Measurements from ENCODE around the gene MMP23B. TPM values are rescaled to one million over a fixed set of nuclear protein-coding genes. Genes with fewer than 3 reads are reported as not detected.
A peak's percentile ranks its signal among the peaks of the same experiment; 100 is the strongest.
"Not testable (repeated sequence)": the region's sequence is repeated elsewhere in the genome, so short reads cannot be mapped to it uniquely, and the experiment has no call there.

MMP23B gene
- 1 to 10 TPM in 2 of 3 donors, under 1 TPM in 1; 0.98 to 1.3 (median 1.0) TPM for total RNA-seq

DNA sequence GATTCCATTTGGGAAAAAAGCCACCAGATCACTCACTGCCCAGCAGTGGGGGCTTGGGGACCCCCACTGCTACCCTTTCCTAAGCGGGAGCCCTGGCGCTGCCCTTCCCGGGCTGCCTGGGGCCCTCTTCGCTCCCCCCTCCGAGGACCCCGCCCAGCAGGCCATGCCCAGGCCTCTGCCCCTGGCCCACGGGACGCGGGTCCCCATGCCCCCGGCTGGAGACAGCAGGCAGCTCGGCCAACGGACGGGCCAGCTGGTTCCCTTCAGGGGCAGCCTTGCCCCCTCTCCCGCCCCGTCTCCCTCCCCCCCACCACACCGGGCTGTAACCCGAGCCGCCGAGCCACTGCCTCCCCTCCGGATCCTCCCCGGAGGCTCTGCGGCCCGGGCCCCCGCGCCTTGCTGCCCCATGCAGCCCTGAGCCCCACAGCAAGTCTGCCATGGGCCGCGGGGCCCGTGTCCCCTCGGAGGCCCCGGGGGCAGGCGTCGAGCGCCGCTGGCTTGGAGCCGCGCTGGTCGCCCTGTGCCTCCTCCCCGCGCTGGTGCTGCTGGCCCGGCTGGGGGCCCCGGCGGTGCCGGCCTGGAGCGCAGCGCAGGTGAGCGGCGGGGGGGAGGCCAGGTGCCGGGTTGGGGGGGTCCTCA is at the start of gene MMP23B:
MMP23B (plus strand) TSS at position 392 of the 639 bp plus-strand sequence; CDS start at position 438, 46 bp downstream.
- peaks cover 4% of the 10 kb centered on the region for H3K27me3 Mint-ChIP-seq (ENCODE audit: low read depth)
- peaks cover 4% of the 10 kb centered on the region for H3K4me1 Mint-ChIP-seq (ENCODE audit: low read depth)
- peak within 1 kb of the TSS; percentile 58 for H3K4me3 Mint-ChIP-seq
- DNase-seq = no peak
- no peak for ATAC-seq
- H3K9me3 Mint-ChIP-seq = no peaks in the 10 kb centered on the region
- no peaks in the 10 kb centered on the region for H3K36me3 Mint-ChIP-seq (ENCODE audit: insufficient read depth)

DNA sequence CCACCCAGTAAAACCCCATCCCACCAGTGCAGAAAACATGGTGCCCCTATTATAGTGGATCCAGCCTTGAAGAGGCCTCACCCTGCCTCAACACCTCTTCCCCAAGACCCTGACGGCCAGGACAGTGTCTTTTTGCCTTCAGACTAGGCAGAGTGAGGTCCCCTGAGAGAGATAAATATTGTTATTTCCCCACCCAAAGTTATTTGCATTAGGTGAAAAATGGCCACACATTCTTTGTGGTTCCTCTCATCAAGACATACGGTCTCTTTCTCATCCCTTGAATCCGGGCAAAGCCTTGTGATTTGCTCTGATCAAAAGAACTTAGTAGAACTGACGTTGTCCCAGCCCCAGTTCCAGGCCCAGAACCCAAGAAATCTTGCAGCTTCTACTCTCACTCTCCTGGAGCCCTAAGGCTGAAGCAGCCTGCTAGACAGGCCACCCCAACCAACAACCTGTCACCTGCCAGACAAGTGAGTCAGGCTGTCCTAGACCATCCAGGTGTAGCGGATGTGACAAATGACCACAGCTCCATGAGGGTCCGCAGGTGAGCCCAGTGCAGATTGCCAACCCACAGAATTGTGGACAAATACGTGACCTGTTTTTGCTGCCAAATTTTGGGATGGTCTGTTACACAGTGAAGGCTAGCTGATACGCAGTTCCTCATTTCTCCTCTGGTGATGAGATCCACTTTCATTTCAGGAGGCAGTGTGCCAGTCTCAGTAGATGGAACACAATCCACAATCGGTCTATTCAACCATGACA is 49.2 kb upstream of the MMP23B start:
- no peaks in the 10 kb centered on the region for H3K9me3 Mint-ChIP-seq
- no peaks in the 10 kb centered on the region for H3K4me1 Mint-ChIP-seq (ENCODE audit: low read depth)
- peaks cover 30% of the 10 kb centered on the region for H3K27me3 Mint-ChIP-seq (ENCODE audit: low read depth)
- ATAC-seq (no peak), DNase-seq (no peak)
- no peak overlapping the region for H3K4me3 Mint-ChIP-seq
- no peaks in the 10 kb centered on the region for H3K36me3 Mint-ChIP-seq (ENCODE audit: insufficient read depth)

DNA sequence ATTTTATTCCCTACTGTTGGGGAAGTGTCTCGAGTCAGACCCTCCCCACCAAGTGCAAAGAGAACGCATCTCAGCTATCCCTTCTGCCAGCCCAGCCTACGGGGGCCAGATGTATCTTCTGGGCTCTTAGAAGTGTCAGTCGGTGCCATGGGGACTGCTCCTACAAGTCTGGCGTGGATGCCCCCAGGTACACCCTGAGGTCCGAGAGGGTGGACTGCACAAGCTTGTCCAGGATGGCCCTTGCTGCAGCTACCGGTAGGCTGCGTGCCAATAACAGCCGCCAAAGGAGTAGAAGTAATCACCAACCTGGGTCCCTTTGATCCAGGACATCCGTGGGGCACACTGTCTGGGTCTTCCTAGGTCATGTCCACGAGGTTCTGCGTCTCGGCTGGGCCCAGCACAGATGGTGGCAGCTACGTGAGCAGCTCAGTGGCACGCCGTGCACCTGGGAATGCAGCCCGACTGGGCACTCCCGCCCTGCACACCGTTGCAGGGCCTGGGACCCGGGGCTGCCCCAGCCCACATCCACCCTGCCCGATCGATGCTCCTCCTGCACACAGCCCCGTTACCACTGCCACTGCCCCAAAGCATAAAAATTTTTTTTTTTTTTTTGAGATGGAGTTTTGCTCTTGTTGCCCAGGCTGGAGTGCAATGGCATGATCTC is 48.5 kb upstream of the MMP23B start:
- Mint-ChIP-seq H3K4me1 (ENCODE audit: low read depth) (no peaks in the 10 kb centered on the region), H3K9me3 (no peaks in the 10 kb centered on the region), H3K27me3 (ENCODE audit: low read depth) (peaks cover 31% of the 10 kb centered on the region), H3K4me3 (no peak overlapping the region), H3K36me3 (ENCODE audit: insufficient read depth) (no peaks in the 10 kb centered on the region)
- DNase-seq (no peak), ATAC-seq (no peak)

DNA sequence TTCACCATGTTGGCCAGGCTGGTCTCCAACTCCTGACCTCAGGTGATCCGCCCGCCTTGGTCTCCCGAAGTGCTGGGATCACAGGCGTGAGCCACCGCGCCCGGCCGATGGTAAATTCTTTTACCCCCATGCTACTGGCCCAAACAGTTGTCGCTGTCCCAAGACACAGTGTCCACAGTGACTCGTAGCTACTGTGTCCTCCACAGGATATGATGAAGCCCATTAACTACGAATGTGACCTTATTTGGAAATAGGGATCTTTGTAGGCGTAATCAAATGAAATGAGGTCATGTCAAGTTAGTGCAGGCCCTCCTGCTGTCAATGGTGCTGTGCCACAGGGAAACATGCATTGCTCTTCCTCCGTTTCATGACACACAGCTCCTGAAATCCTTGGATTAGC is 40.5 kb upstream of the MMP23B start:
- H3K36me3 Mint-ChIP-seq (ENCODE audit: insufficient read depth) = no peaks in the 10 kb centered on the region
- H3K27me3 Mint-ChIP-seq (ENCODE audit: low read depth) = peaks cover 10% of the 10 kb centered on the region
- DNase-seq (no peak), ATAC-seq (no peak)
- H3K4me1 Mint-ChIP-seq (ENCODE audit: low read depth) = no peaks in the 10 kb centered on the region
- no peak overlapping the region for H3K4me3 Mint-ChIP-seq
- H3K9me3 Mint-ChIP-seq = no peaks in the 10 kb centered on the region

DNA sequence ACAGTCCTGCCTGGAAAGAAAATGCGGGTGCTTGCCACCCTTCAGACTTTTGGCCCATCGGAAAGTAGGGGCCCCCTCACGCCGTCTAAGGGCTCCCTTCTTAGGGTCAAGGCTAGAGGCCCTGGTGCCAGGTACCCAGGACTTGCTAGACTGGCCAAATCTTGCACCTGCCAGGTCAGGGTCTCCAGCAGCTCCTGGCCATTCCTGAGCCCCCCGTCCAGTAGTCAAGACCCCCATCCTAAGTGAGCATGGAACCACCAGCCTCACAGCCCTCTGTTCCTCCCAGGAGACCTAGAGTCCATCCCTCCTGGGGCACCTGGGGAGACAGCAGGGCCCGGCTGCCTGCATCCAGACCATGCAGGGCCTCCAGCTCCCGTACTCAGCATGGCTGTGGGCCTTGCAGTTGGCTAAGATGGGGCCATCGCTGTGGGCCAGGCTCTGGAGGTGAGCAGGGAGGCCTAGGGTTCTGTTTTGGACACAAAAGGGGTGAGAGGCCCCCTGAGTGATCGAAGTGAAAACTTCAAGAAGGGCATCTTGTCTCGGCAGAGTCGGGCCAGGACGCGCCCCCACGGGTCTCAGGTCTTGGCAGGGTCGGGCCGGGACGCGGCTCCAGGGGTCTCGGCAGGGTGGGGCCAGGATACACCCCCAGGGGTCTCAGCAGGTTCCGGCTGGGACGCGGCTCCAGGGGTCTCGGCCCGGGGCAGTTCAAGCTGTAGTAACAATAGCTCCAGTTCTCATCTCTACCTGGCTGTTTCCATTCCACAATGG is 38.0 kb upstream of the MMP23B start:
- DNase-seq (no peak), ATAC-seq (no peak)
- Mint-ChIP-seq H3K9me3 (no peaks in the 10 kb centered on the region), H3K27me3 (ENCODE audit: low read depth) (peaks cover 12% of the 10 kb centered on the region), H3K4me3 (no peak overlapping the region), H3K4me1 (ENCODE audit: low read depth) (peaks cover 7% of the 10 kb centered on the region), H3K36me3 (ENCODE audit: insufficient read depth) (no peaks in the 10 kb centered on the region)

DNA sequence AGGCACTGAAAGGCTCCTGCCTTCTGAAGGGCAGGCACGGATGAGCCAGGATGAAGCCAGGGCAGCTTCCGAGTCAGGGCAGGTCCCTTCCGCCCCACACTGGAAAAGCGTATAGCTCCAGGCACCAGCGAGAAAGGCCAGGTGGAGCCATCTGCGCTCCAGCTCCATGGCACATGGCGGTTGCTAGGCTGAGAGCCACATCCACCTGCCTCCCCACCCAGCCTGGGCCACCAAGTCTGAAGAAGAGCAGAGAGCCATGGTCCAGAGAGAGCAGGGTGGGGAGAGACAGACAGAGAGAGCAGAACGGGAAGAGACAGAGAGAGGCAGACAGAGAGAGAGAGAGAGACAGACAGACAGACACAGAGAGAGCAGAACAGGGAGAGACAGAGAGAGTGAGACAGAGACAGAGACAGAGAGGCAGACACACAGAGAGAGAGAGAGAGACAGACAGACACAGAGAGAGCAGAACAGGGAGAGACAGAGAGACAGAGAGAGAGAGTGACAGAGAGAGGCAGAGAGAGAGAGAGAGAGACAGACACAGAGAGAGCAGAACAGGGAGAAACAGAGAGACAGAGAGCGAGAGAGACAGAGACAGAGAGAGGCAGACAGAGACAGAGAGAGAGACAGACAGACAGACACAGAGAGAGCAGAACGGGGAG is 37.2 kb upstream of the MMP23B start:
- ATAC-seq = no peak
- Mint-ChIP-seq H3K4me1 (ENCODE audit: low read depth) (peaks cover 9% of the 10 kb centered on the region), H3K27me3 (ENCODE audit: low read depth) (peaks cover 10% of the 10 kb centered on the region), H3K9me3 (no peaks in the 10 kb centered on the region), H3K36me3 (ENCODE audit: insufficient read depth) (no peaks in the 10 kb centered on the region), H3K4me3 (no peak overlapping the region)
- DNase-seq = no peak

DNA sequence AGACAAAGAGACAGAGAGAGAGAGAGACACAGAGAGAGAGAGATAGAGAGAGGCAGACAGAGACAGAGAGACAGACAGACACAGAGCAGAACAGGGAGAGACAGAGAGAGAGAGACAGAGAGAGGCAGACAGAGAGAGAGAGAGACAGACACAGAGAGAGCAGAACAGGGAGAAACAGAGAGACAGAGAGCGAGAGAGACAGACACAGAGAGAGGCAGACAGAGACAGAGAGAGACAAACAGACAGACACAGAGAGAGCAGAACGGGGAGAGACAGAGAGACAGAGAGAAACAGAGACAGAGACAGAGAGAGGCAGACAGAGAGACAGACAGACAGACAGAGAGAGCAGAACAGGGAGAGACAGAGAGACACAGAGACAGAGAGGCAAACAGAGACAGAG is 36.6 kb upstream of the MMP23B start:
- H3K36me3 Mint-ChIP-seq (ENCODE audit: insufficient read depth); H3K27me3 Mint-ChIP-seq (ENCODE audit: low read depth); H3K9me3 Mint-ChIP-seq: not testable (repeated sequence)

DNA sequence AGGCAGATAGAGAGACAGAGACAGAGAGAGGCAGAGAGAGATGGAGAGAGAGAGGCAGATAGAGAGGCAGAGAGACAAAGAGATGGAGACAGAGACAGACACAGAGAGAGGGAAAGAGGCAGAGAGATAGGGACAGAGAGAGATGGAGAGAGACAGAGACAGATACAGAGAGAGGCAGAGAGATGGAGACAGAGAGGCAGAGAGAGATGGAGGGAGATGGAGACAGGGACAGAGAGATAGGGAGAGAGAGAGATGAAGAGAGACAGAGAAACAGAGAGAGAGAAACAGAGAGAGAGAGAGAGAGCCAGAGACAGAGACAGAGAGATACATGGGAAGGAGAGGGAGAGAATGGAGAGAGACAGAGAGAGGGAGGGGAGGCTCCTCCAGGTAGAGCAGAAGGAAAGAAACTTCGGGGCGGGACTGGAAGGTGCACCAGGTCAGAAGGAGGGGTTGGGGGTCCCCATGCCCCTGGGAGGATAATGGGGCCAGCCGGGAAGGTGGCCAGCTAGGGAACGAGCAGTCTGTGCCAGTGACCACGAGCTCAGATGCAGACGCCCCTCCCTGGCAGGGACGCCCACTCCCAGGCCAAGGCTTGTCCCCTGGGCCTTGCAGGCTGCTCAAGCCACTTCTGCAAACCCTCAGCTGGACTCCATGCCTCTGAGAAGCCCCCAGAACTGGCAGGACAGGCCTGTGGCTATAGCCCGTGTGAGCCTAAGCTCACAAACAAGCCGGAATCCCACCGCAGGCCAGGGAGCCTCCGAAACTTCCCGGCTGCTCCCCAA is 35.3 kb upstream of the MMP23B start:
- Mint-ChIP-seq H3K9me3 (no peaks in the 10 kb centered on the region), H3K36me3 (ENCODE audit: insufficient read depth) (no peaks in the 10 kb centered on the region), H3K4me1 (ENCODE audit: low read depth) (peaks cover 11% of the 10 kb centered on the region), H3K4me3 (no peak overlapping the region), H3K27me3 (ENCODE audit: low read depth) (peaks cover 9% of the 10 kb centered on the region)
- no peak for ATAC-seq
- no peak for DNase-seq

More for the DNA sequence above, 36.6 kb upstream of the MMP23B start:
- not testable (repeated sequence) for DNase-seq; H3K4me1 Mint-ChIP-seq (ENCODE audit: low read depth); ATAC-seq; H3K4me3 Mint-ChIP-seq

DNA sequence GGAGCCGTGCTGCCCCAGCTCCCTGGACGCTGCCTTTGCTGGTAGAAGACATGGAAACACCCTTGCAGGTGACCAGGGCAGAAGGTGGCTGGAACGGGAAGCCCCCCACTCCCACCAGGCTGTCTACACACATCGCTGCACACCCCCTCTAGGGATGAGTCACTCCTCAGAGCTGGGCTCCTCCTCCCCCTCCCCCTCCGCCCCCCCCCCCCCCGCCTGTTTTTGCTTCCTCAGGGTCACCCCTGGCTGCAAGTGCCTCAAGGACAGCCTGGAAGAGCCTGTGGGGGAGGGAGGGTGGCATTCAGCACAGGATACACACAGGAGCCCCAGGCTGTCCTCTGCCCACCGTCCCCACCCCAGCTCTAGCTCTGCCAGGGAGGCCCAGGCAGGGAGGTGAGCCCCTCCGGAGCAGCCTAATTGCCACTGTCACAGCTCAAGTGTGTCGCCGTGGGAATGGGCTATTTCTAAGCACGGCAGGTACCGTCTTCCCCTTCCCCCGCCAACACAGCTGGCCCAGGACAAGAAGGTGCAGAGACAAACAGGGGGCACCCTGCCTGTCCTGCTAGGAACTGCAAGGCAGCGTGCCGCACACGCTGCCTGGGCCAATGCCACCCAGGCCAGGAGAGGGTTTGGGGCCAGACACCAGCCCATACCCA is 34.6 kb upstream of the MMP23B start:
- ATAC-seq (peak; percentile 27 to 39), DNase-seq (no peak)
- peaks cover 11% of the 10 kb centered on the region for H3K4me1 Mint-ChIP-seq (ENCODE audit: low read depth)
- H3K27me3 Mint-ChIP-seq (ENCODE audit: low read depth) = peaks cover 9% of the 10 kb centered on the region
- no peak overlapping the region for H3K4me3 Mint-ChIP-seq
- H3K36me3 Mint-ChIP-seq (ENCODE audit: insufficient read depth) = no peaks in the 10 kb centered on the region
- no peaks in the 10 kb centered on the region for H3K9me3 Mint-ChIP-seq

DNA sequence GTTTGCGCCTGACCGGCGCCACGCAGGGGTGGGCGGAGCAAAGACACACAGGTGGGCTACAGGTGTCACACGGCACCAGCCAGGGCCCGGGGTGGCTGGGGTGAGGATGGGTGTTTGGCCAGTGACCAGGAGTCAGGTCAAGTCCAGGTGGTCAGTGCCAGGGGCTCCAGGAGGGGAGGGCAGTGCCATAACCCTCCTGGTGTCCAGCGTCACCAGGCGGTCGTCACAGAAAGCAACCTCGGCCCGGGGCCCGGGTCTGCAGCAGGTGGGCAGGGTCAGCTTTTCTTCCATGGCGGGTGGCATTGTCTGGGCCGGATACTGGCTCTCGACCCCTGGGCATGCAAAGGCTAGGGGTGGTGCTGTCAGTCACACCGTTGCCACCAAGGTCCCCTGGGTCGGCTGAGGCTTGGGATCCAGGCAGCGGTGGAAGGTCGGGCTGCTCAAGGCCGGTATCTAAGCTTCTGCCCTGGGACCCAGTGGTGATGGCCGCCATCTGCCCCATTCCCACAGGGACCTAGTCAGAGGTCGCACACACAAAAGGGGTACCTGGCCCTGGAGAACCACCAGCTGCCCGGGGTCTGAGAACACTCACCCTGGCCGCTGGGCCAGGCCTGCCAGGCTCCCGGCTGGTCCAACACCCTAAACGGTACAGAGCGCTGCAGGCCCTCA is 33.8 kb upstream of the MMP23B start:
- Mint-ChIP-seq H3K4me1 (ENCODE audit: low read depth) (peaks cover 11% of the 10 kb centered on the region), H3K9me3 (no peaks in the 10 kb centered on the region), H3K27me3 (ENCODE audit: low read depth) (peaks cover 9% of the 10 kb centered on the region), H3K4me3 (peak overlapping the region; percentile 76), H3K36me3 (ENCODE audit: insufficient read depth) (no peaks in the 10 kb centered on the region)
- no peak for ATAC-seq
- no peak for DNase-seq

DNA sequence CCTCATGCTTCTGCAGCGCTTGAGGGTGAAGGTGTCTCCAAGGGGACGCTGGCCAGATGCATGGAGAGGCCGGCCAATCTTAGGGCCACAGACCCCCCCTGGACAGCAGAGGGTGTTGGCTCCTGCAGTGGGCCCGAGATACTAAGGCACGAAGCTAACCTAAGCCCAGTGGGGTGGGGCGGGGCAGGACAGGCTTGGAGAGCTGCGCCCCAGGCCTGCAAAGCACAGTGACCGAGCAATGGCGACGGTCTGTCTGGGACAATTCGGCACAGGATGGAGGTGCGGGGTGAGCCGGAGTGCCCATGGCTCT is 33.3 kb upstream of the MMP23B start:
- DNase-seq (no peak), ATAC-seq (no peak)
- Mint-ChIP-seq H3K4me1 (ENCODE audit: low read depth) (peaks cover 11% of the 10 kb centered on the region), H3K27me3 (ENCODE audit: low read depth) (peaks cover 9% of the 10 kb centered on the region), H3K9me3 (no peaks in the 10 kb centered on the region), H3K4me3 (peak overlapping the region; percentile 76), H3K36me3 (ENCODE audit: insufficient read depth) (no peaks in the 10 kb centered on the region)

DNA sequence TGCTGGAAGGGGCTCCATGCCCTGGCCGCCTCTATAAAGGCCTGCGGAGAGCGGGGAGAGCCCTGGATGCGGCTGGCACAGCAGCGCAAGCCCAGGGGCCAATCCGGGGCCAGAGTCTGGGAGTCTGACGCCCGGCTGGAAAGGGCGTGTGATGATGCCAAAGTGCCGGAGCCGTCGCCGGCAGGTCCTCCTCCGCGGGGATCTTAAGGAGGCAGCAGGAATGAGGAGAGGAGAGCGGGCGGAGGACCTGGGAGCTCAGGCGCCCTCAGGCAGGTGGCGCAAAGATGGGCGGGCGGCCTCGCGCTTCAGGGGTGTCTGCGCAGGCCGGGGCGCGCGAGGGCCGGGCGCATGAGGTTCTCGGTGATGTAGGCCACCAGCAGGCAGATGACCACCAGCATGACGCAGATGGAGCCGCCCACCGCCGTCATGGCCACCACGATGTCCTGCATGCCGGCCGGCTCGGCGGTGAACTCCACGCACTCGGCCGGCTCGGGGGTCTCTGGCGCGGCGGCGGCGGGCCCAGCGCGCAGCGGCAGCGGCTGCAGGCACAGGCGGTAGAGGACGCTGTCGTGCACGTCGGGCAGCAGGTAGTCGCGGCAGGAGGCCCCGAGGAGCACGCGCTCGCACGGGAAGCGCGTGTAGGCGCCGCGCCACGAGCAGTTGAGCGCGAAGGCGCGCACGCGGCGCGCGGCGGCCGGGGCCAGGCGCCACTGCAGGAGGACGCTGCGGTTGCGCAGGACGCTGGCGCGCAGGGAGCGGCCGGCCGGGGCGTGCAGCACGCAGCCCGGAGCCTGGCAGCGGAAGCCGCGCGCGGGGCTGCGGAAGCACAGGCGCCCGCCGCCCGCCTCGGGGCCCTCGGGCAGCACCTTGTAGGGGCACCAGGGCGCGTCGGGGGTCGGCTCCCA is 32.7 kb upstream of the MMP23B start:
- DNase-seq = no peak
- peaks cover 11% of the 10 kb centered on the region for H3K4me1 Mint-ChIP-seq (ENCODE audit: low read depth)
- H3K4me3 Mint-ChIP-seq = peak overlapping the region; percentile 76
- H3K9me3 Mint-ChIP-seq = no peaks in the 10 kb centered on the region
- H3K27me3 Mint-ChIP-seq (ENCODE audit: low read depth) = peaks cover 9% of the 10 kb centered on the region
- ATAC-seq = peak; percentile 56 to 65
- H3K36me3 Mint-ChIP-seq (ENCODE audit: insufficient read depth) = no peaks in the 10 kb centered on the region

Data from activated T-cell treated with anti-CD3 and anti-CD28 coated beads, Interleukin-2, amount 50 U/mL, for 4 hours (primary cell).